ENCODE results near the gene ZNF618. TPM values are rescaled to one million over a fixed set of nuclear protein-coding genes. Genes with fewer than 3 reads are reported as not detected.
A peak's percentile ranks its signal among the peaks of the same experiment; 100 is the strongest.

Gene ZNF618
- polyA plus RNA-seq, 3 donors: 0.53 to 1.9 (median 0.78) TPM

- no peak for TF ChIP-seq CTCF (IDR thresholded peaks at IDR 0.05)
- Mint-ChIP-seq H3K36me3 (peaks cover 2 to 4% of the 10 kb centered on the region in 2 donors), H3K27me3 (ENCODE audit: low read depth in 3 of 3) (peaks cover 0 to 1% (median 0%) of the 10 kb centered on the region in 3 donors), H3K9me3 (peaks cover 0 to 2% (median 0%) of the 10 kb centered on the region in 7 donors), H3K27ac (peak overlapping the region in 1 of 7 donors; percentile 63), H3K4me3 (no peak overlapping the region), H3K4me1 (no peaks in the 10 kb centered on the region)
- Histone ChIP-seq H3K27ac (ENCODE audit: low read depth in 1 of 2, low read length in 2 of 2) (no peak overlapping the region), H2AFZ (ENCODE audit: insufficient read depth, low read depth, low read length, poor library complexity, severe bottlenecking) (no peak overlapping the region), H3K9ac (ENCODE audit: insufficient read depth, low read length, poor library complexity, severe bottlenecking) (no peak overlapping the region), H3K79me2 (ENCODE audit: insufficient read depth, low read length) (no peaks in the 10 kb centered on the region), H3K9me3 (replicated peaks in 1 of 2; ENCODE audit: control insufficient read depth in 1 of 2, insufficient read depth in 1 of 2, low read length in 2 of 2) (no peaks in the 10 kb centered on the region), H3K4me3 (replicated peaks in 1 of 3; ENCODE audit: low read depth in 2 of 3, low read length in 3 of 3) (no peak overlapping the region), H3K27me3 (ENCODE audit: control insufficient read depth in 2 of 2, insufficient read depth in 2 of 2, low read length in 2 of 2) (no peaks in the 10 kb centered on the region), H3K4me1 (ENCODE audit: control insufficient read depth in 1 of 2, insufficient read depth in 2 of 2, low read length in 2 of 2) (no peaks in the 10 kb centered on the region), H3K4me2 (replicated peaks; ENCODE audit: extremely low read depth, low read length, poor library complexity, severe bottlenecking) (no peak overlapping the region), H3K36me3 (replicated peaks in 1 of 2; ENCODE audit: control insufficient read depth in 1 of 2, insufficient read depth in 2 of 2, low read length in 2 of 2) (no peaks in the 10 kb centered on the region), H4K20me1 (ENCODE audit: insufficient read depth, low read length) (no peaks in the 10 kb centered on the region)
- intact Hi-C loops (cut with micrococcal nuclease): no loop called here
- no peak for DNase-seq
- WGBS (ENCODE audit: insufficient coverage): 94% methylated on average over 5 of the region's 5 CpGs
Measured at GRCh38 chr9:113913426-113914195, 37.5 kb downstream of the ZNF618 start.

DNA sequence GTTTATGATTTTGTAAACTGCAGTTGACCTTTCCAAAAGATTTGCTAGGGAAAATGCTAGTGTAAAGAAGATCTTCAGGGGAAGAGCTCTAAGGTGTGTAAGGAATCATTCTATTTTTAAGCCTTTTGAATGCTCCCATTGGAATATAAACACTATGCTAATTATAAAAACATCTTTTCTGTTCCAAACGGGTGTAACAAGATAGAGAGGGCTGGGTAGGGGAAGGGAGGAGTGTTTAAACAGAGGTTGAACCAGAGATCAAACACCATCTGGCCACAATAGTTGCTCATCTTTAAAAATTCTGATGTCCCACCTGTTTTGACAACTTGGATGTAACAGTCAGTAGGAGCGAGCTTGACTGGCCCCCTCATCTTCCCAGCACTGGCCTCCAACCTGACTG is 38.4 kb downstream of the ZNF618 start:
- no peaks in the 10 kb centered on the region for H3K36me3 ChIP-seq (replicated peaks in 1 of 2; ENCODE audit: control insufficient read depth in 1 of 2, insufficient read depth in 2 of 2, low read length in 2 of 2)
- no peak for TF ChIP-seq CTCF (IDR thresholded peaks at IDR 0.05)
- WGBS (ENCODE audit: insufficient coverage): no CpG with 5 or more reads among the region's 2 CpGs
- no peaks in the 10 kb centered on the region for H4K20me1 ChIP-seq (ENCODE audit: insufficient read depth, low read length)
- H3K4me2 ChIP-seq (replicated peaks; ENCODE audit: extremely low read depth, low read length, poor library complexity, severe bottlenecking): no peak overlapping the region
- H3K79me2 ChIP-seq (ENCODE audit: insufficient read depth, low read length): no peaks in the 10 kb centered on the region
- DNase-seq: no peak
- intact Hi-C loops (cut with micrococcal nuclease): no loop called here
- H3K4me1 ChIP-seq (ENCODE audit: control insufficient read depth in 1 of 2, insufficient read depth in 2 of 2, low read length in 2 of 2): no peaks in the 10 kb centered on the region
- H2AFZ ChIP-seq (ENCODE audit: insufficient read depth, low read depth, low read length, poor library complexity, severe bottlenecking): no peak overlapping the region
- Mint-ChIP-seq H3K4me1 (no peaks in the 10 kb centered on the region), H3K9me3 (peaks cover 0 to 2% (median 0%) of the 10 kb centered on the region in 7 donors), H3K4me3 (no peak overlapping the region), H3K27me3 (ENCODE audit: low read depth in 3 of 3) (no peaks in the 10 kb centered on the region), H3K36me3 (peaks cover 2 to 4% of the 10 kb centered on the region in 2 donors), H3K27ac (no peak overlapping the region)
- H3K4me3 ChIP-seq (replicated peaks in 1 of 3; ENCODE audit: low read depth in 2 of 3, low read length in 3 of 3): no peak overlapping the region
- H3K27me3 ChIP-seq (ENCODE audit: control insufficient read depth in 2 of 2, insufficient read depth in 2 of 2, low read length in 2 of 2): no peaks in the 10 kb centered on the region
- H3K9ac ChIP-seq (ENCODE audit: insufficient read depth, low read length, poor library complexity, severe bottlenecking): no peak overlapping the region
- H3K9me3 ChIP-seq (replicated peaks in 1 of 2; ENCODE audit: control insufficient read depth in 1 of 2, insufficient read depth in 1 of 2, low read length in 2 of 2): no peaks in the 10 kb centered on the region
- no peak overlapping the region for H3K27ac ChIP-seq (ENCODE audit: low read depth in 1 of 2, low read length in 2 of 2)

All from CD14-positive monocyte (primary cell).